HCT116 (cell line): Measurements from ENCODE around the gene PCBP3. TPM values are rescaled to one million over a fixed set of nuclear protein-coding genes. Genes with fewer than 3 reads are reported as not detected.

Experiments used
- ATAC-seq: fragments of 200-7000 bp; cut with Tn5 transposase; 2 replicates; pipeline ENCODE4 v1.9.1; 2020; ENCODE audit warnings: mild to moderate bottlenecking, moderate library complexity
- BruUV-seq: library from RNA; stranded (reverse); fragments of 400-500 nt; replicated peaks from 2 replicates; lab custom pipeline; 2021; lab: Mats Ljungman, UMichigan
- CTCF ChIA-PET: fragments of 300-600 bp; sonication (Branson Sonifier 250); formaldehyde crosslinking; loops from one replicate; lab custom pipeline; 2021; ENCODE audit warnings: antibody characterized with exemption; lab: Charles Lee
- POLR2A ChIA-PET: fragments of 300-600, 350-600 bp; sonication (Branson Sonifier 250); formaldehyde crosslinking; loops from one replicate; lab custom pipeline; 2021; ENCODE audit warnings: antibody characterized with exemption; lab: Charles Lee
- RAD21 ChIA-PET, 2 experiments: fragments of 300-600 bp; sonication (Branson Sonifier 250); formaldehyde crosslinking; loops; one replicate each; lab custom pipeline; 2023; ENCODE audit warnings: low total read pairs in 2 of 2; ENCODE audit not compliant: uncharacterized antibody in 2 of 2, unreplicated experiment in 2 of 2, low non-redundant PET in 1 of 2; lab: Charles Lee
- DNase-seq: peaks from one replicate; pipeline ENCODE4 v3.0.0-alpha.2; 2010; ENCODE audit warnings: low read depth, low spot score
- H2AFZ ChIP-seq: fragments of 200-600 bp; shearing (Covaris generic), sonication (generic); 2 replicates; pipeline ENCODE4 v1.6.1; 2017; ENCODE audit warnings: low read depth, mixed run types, mixed read lengths, antibody characterized with exemption, low read length; ENCODE audit not compliant: poor library complexity, severe bottlenecking
- H3K27ac ChIP-seq: 2 replicates; pipeline ENCODE4 v1.5.1; 2012; ENCODE audit warnings: low read depth, low read length
- H3K27me3 ChIP-seq: fragments of 200-600 bp; sonication (generic); 2 replicates; pipeline ENCODE4 v1.6.1; 2016; ENCODE audit warnings: mixed run types, low read length, mixed read lengths; ENCODE audit not compliant: insufficient read depth
- H3K36me3 ChIP-seq, 2 experiments: fragments of 200-500 bp in 1 of 2; fragments of 200-600 bp in 1 of 2; sonication (Bioruptor generic) in 1 of 2; sonication (generic) in 1 of 2; 2 replicates each; pipeline versions ENCODE4 v1.5.1 to v1.6.1; 2014 to 2016; ENCODE audit warnings: low read length in 2 of 2, inconsistent platforms in 1 of 2, mixed read lengths in 1 of 2, mixed run types in 1 of 2; ENCODE audit not compliant: insufficient read depth in 2 of 2, control insufficient read depth in 1 of 2
- H3K4me1 ChIP-seq, 2 experiments: fragments of 200-600 bp in 1 of 2; sonication (generic) in 1 of 2; 2 replicates each; pipeline versions ENCODE4 v1.5.1 to v1.6.1; 2012 to 2017; ENCODE audit warnings: low read length in 2 of 2, inconsistent platforms in 1 of 2, mild to moderate bottlenecking in 1 of 2, mixed read lengths in 1 of 2, mixed run types in 1 of 2, moderate library complexity in 1 of 2; ENCODE audit not compliant: insufficient read depth in 2 of 2, control insufficient read depth in 1 of 2
- H3K4me2 ChIP-seq: fragments of 200-600 bp; sonication (generic); 2 replicates; pipeline ENCODE4 v1.6.1; 2017; ENCODE audit warnings: mixed run types, low read length, mixed read lengths
- H3K4me3 ChIP-seq, 2 experiments: fragments of 200-600 bp in 1 of 2; sonication (generic) in 1 of 2; replicated peaks in 1 of 2; 2 replicates each; pipeline ENCODE4 v1.5.1; 2011 to 2016; ENCODE audit warnings: low read length in 2 of 2, control low read depth in 1 of 2, low read depth in 1 of 2, mild to moderate bottlenecking in 1 of 2, mixed read lengths in 1 of 2, mixed run types in 1 of 2
- H3K79me2 ChIP-seq: fragments of 200-600 bp; sonication (generic); 2 replicates; pipeline ENCODE4 v1.6.1; 2017; ENCODE audit warnings: mild to moderate bottlenecking, mixed run types, low read length, moderate library complexity, mixed read lengths; ENCODE audit not compliant: insufficient read depth
- H3K9ac ChIP-seq: fragments of 200-600 bp; sonication (generic); 2 replicates; pipeline ENCODE4 v1.6.1; 2016; ENCODE audit warnings: low read length, mixed read lengths
- H3K9me2 ChIP-seq: fragments of 200-600 bp; sonication (generic), shearing (Covaris generic); 2 replicates; pipeline ENCODE4 v1.6.1; 2017; ENCODE audit warnings: mixed run types, mild to moderate bottlenecking, moderate library complexity; ENCODE audit not compliant: insufficient read depth
- H3K9me3 ChIP-seq, 2 experiments: fragments of 200-500 bp in 1 of 2; fragments of 200-600 bp in 1 of 2; sonication (Bioruptor generic) in 1 of 2; sonication (generic) in 1 of 2; 2 replicates each; pipeline ENCODE4 v1.6.1; 2014 to 2017; ENCODE audit warnings: low read length in 2 of 2, mixed read lengths in 2 of 2, inconsistent platforms in 1 of 2, low read depth in 1 of 2, mild to moderate bottlenecking in 1 of 2, mixed run types in 1 of 2, moderate library complexity in 1 of 2; ENCODE audit not compliant: control insufficient read depth in 1 of 2, insufficient read depth in 1 of 2
- H4K20me1 ChIP-seq: fragments of 200-600 bp; sonication (generic), shearing (Covaris generic); 2 replicates; pipeline ENCODE4 v1.6.1; 2017; ENCODE audit warnings: mixed run types, mild to moderate bottlenecking, moderate library complexity; ENCODE audit not compliant: insufficient read depth
- CEBPB ChIP-seq: IDR thresholded peaks from 2 replicates; pipeline ENCODE4 v1.6.1; 2012; ENCODE audit warnings: low read depth
- EZH2 ChIP-seq: fragments of 200-600 bp; sonication (generic); IDR thresholded peaks from 2 replicates; pipeline ENCODE4 v1.6.1; 2017; ENCODE audit warnings: antibody characterized with exemption, mixed run types
- EZH2phosphoT487 ChIP-seq: fragments of 200-600 bp; IDR thresholded peaks from 2 replicates; pipeline ENCODE4 v1.6.1; 2018; ENCODE audit warnings: antibody characterized with exemption, borderline replicate concordance
- JUND ChIP-seq: IDR thresholded peaks from 2 replicates; pipeline ENCODE4 v1.6.1; 2012
- POLR2A ChIP-seq: IDR thresholded peaks from 2 replicates; pipeline ENCODE4 v1.7.0; 2011; ENCODE audit warnings: borderline replicate concordance; ENCODE audit not compliant: insufficient read depth, insufficient read length; ENCODE audit errors: extremely low read depth
- POLR2AphosphoS5 ChIP-seq: IDR thresholded peaks from 2 replicates; pipeline ENCODE4 v1.6.1; 2011; ENCODE audit warnings: mild to moderate bottlenecking, low read depth, low read length, moderate library complexity
- SIN3A ChIP-seq: IDR thresholded peaks from 2 replicates; pipeline ENCODE4 v1.6.1; 2012; ENCODE audit warnings: low read depth
- SP1 ChIP-seq: IDR thresholded peaks from 2 replicates; pipeline ENCODE4 v1.6.1; 2012; ENCODE audit warnings: low read depth
- ZFX ChIP-seq: fragments of 450-650 bp; IDR thresholded peaks from 2 replicates; pipeline ENCODE4 v1.6.1; 2017
- ZNF274 ChIP-seq: fragments of 200-500 bp; sonication (Bioruptor generic); IDR thresholded peaks from 2 replicates; pipeline ENCODE4 v1.6.1; 2014; ENCODE audit warnings: mild to moderate bottlenecking, low read depth, low read length, inconsistent platforms
- intact Hi-C: fragments of 100-400 bp; cut with micrococcal nuclease; formaldehyde crosslinking; loops from 2 replicates; pipeline ENCODE4 v1.10.0; 2022
- total RNA-seq: library from RNA; stranded (reverse); gene quantifications from one replicate; pipeline ENCODE4 v1.2.1, GENCODE V29; 2021; ENCODE audit not compliant: unreplicated experiment
- TF ChIP-seq, protein P1 (sequence below): IDR thresholded peaks from 2 replicates; pipeline ENCODE4 v1.6.1; 2012
- TF ChIP-seq, protein P2 (sequence below), 3 experiments: fragments of 200-600 bp in 1 of 3; sonication (generic) in 1 of 3; IDR thresholded peaks in 2 of 3; conservative IDR thresholded peaks in 1 of 3; 2 replicates each; pipeline ENCODE4 v1.5.1; 2012 to 2017; ENCODE audit warnings: low read depth in 2 of 3, low read length in 2 of 3, antibody characterized with exemption in 1 of 3, borderline replicate concordance in 1 of 3, control low read depth in 1 of 3, mild to moderate bottlenecking in 1 of 3, mixed read lengths in 1 of 3, mixed run types in 1 of 3, moderate library complexity in 1 of 3; ENCODE audit not compliant: insufficient read depth in 1 of 3
- TF ChIP-seq, protein P3 (sequence below): IDR thresholded peaks from 2 replicates; pipeline ENCODE4 v1.6.1; 2012
- TF ChIP-seq, protein P4 (sequence below): IDR thresholded peaks from 2 replicates; pipeline ENCODE4 v1.6.1; 2011; ENCODE audit warnings: mild to moderate bottlenecking, low read length, moderate library complexity; ENCODE audit not compliant: insufficient replicate concordance; ENCODE audit errors: extremely low read depth
- TF ChIP-seq, protein P5 (sequence below): IDR thresholded peaks from 2 replicates; pipeline ENCODE4 v1.6.1; 2012; ENCODE audit warnings: low read depth

The PCBP3 gene
- total RNA-seq, 1 experiment from 2014 or later = 3.1 TPM

DNA sequence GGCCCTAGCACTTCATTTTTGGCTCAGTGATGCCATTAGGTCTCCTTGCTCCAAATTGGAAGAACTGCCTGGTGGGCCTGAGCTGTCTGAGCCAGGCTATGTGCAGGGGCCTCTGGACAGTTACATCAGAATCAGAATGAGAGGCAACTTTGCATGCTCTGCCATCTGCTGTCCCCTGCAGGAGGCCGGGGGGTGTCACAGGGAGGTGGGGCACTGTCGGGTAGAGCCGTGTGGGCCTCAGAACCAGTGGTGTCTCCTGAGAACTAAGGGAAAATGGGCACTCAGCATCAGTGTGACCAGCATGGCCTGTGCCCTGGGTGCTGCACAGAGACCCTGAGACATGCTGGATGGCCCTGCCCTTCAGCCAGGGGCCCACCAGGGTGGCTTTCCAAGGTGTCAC, 291.0 kb downstream of the PCBP3 start:
- ChIA-PET CTCF (no interaction called here), RAD21 (no interaction called here), POLR2A (no interaction called here)
- TF ChIP-seq, protein P1, sequence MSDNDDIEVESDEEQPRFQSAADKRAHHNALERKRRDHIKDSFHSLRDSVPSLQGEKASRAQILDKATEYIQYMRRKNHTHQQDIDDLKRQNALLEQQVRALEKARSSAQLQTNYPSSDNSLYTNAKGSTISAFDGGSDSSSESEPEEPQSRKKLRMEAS = no peak
- TF ChIP-seq POLR2A (no peak), JUND (no peak), ZNF274 (no peak), POLR2AphosphoS5 (no peak), SIN3A (no peak), SP1 (no peak), ZFX (no peak), EZH2 (no peak), EZH2phosphoT487 (no peak), CEBPB (no peak)
- TF ChIP-seq, protein P2, sequence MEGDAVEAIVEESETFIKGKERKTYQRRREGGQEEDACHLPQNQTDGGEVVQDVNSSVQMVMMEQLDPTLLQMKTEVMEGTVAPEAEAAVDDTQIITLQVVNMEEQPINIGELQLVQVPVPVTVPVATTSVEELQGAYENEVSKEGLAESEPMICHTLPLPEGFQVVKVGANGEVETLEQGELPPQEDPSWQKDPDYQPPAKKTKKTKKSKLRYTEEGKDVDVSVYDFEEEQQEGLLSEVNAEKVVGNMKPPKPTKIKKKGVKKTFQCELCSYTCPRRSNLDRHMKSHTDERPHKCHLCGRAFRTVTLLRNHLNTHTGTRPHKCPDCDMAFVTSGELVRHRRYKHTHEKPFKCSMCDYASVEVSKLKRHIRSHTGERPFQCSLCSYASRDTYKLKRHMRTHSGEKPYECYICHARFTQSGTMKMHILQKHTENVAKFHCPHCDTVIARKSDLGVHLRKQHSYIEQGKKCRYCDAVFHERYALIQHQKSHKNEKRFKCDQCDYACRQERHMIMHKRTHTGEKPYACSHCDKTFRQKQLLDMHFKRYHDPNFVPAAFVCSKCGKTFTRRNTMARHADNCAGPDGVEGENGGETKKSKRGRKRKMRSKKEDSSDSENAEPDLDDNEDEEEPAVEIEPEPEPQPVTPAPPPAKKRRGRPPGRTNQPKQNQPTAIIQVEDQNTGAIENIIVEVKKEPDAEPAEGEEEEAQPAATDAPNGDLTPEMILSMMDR (IDR thresholded peaks at IDR 0.05 in 2 of 3, conservative IDR thresholded peaks at IDR 0.05 in 1 of 3; ENCODE audit: borderline replicate concordance in 1 of 3, insufficient read depth in 1 of 3, low read depth in 2 of 3, low read length in 2 of 3) = no peak
- TF ChIP-seq, protein P3, sequence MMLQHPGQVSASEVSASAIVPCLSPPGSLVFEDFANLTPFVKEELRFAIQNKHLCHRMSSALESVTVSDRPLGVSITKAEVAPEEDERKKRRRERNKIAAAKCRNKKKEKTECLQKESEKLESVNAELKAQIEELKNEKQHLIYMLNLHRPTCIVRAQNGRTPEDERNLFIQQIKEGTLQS = no peak
- TF ChIP-seq, protein P4, sequence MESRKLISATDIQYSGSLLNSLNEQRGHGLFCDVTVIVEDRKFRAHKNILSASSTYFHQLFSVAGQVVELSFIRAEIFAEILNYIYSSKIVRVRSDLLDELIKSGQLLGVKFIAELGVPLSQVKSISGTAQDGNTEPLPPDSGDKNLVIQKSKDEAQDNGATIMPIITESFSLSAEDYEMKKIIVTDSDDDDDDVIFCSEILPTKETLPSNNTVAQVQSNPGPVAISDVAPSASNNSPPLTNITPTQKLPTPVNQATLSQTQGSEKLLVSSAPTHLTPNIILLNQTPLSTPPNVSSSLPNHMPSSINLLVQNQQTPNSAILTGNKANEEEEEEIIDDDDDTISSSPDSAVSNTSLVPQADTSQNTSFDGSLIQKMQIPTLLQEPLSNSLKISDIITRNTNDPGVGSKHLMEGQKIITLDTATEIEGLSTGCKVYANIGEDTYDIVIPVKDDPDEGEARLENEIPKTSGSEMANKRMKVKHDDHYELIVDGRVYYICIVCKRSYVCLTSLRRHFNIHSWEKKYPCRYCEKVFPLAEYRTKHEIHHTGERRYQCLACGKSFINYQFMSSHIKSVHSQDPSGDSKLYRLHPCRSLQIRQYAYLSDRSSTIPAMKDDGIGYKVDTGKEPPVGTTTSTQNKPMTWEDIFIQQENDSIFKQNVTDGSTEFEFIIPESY = no peak
- TF ChIP-seq, protein P5, sequence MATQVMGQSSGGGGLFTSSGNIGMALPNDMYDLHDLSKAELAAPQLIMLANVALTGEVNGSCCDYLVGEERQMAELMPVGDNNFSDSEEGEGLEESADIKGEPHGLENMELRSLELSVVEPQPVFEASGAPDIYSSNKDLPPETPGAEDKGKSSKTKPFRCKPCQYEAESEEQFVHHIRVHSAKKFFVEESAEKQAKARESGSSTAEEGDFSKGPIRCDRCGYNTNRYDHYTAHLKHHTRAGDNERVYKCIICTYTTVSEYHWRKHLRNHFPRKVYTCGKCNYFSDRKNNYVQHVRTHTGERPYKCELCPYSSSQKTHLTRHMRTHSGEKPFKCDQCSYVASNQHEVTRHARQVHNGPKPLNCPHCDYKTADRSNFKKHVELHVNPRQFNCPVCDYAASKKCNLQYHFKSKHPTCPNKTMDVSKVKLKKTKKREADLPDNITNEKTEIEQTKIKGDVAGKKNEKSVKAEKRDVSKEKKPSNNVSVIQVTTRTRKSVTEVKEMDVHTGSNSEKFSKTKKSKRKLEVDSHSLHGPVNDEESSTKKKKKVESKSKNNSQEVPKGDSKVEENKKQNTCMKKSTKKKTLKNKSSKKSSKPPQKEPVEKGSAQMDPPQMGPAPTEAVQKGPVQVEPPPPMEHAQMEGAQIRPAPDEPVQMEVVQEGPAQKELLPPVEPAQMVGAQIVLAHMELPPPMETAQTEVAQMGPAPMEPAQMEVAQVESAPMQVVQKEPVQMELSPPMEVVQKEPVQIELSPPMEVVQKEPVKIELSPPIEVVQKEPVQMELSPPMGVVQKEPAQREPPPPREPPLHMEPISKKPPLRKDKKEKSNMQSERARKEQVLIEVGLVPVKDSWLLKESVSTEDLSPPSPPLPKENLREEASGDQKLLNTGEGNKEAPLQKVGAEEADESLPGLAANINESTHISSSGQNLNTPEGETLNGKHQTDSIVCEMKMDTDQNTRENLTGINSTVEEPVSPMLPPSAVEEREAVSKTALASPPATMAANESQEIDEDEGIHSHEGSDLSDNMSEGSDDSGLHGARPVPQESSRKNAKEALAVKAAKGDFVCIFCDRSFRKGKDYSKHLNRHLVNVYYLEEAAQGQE = no peak
- no peaks in the 10 kb centered on the region for H3K4me1 ChIP-seq
- H3K36me3 ChIP-seq = no peaks in the 10 kb centered on the region
- no peak overlapping the region for H3K27ac ChIP-seq
- no peaks in the 10 kb centered on the region for H3K27me3 ChIP-seq
- no peak overlapping the region for H3K4me2 ChIP-seq
- BruUV-seq = no TSS peak
- H3K9me3 ChIP-seq = no peaks in the 10 kb centered on the region
- H3K79me2 ChIP-seq = no peaks in the 10 kb centered on the region
- H3K4me3 ChIP-seq = no peak overlapping the region
- ATAC-seq (no peak), DNase-seq (no peak)
- H2AFZ ChIP-seq = no peak overlapping the region
- no peaks in the 10 kb centered on the region for H4K20me1 ChIP-seq
- no peak overlapping the region for H3K9ac ChIP-seq
- intact Hi-C loops = no loop called here
- no peaks in the 10 kb centered on the region for H3K9me2 ChIP-seq
